NB4 (cell line): ENCODE measurements around the gene ATP2A3.

Experiments
- DNase-seq: peaks from one replicate; pipeline ENCODE4 v3.0.0; 2010; ENCODE audit warnings: low read depth
- H3K4me3 ChIP-seq: one replicate; pipeline ENCODE4 v1.5.1; 2011; ENCODE audit warnings: mild to moderate bottlenecking, low read depth, low read length, moderate library complexity
- CTCF ChIP-seq: IDR thresholded peaks from one replicate; pipeline ENCODE4 v1.5.1; 2012; ENCODE audit warnings: low read depth, low read length
- MAX ChIP-seq: IDR thresholded peaks from 2 replicates; pipeline ENCODE4 v1.6.1; 2011; ENCODE audit warnings: low read depth, low read length
- MYC ChIP-seq: IDR thresholded peaks from 2 replicates; pipeline ENCODE4 v1.6.1; 2011; ENCODE audit warnings: low read depth, low read length
- POLR2A ChIP-seq: IDR thresholded peaks from 2 replicates; pipeline ENCODE4 v1.6.1; 2011; ENCODE audit warnings: mild to moderate bottlenecking; ENCODE audit not compliant: insufficient read length; ENCODE audit errors: extremely low read depth

Gene ATP2A3

DNA sequence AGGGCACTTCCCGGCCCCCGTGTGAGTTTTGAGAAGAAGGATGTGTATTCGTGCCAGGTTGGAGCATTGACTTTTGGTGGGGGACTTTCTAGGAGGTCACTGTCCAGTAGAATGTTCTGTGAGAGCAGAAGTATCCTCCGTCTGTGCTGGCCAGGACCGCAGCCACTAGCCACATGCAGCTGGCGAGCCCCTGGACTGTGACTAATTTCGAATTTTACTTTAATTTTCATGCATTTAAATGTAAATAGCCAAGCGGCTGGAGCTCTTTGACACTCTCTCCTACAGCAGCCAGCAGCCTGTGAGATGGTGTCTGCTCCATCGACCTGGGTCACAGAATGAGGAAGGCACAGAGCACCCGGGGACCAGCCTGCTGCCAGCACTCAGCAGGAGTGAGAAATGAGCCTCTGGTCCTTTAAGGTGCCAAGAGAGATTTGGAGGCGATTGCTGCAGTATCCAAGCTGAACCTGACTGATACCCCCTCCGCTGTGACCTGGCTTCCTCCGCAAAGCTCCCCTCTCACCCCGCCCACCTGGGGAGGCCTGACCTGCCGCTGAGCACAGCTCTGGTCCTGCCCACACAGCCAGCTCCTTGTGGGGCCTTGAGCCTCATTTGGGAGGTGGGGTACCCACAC is 7.8 kb downstream of the ATP2A3 start:
- TF ChIP-seq MYC (no peak), CTCF (no peak), POLR2A (no peak), MAX (no peak)
- no peak overlapping the region for H3K4me3 ChIP-seq
- DNase-seq, result no peak

DNA sequence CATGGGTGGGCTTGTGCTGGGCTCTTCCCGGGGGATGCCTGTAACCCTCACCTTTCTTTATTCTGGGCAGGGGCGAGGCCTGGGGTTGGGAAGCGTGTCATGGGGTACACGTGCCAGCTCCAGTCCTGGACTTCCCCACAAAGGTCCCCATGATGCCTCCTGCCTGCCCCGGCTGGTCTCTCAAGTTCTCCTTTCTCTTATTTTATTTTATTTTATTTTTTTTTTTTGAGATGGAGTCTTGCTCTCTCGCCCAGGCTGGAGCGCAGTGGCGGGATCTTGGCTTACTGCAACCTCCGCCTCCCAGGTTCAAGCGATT is 8.6 kb downstream of the ATP2A3 start:
- no peak for DNase-seq
- H3K4me3 ChIP-seq, result no peak overlapping the region
- TF ChIP-seq MYC, result no peak
- no peak for TF ChIP-seq CTCF
- no peak for TF ChIP-seq MAX
- no peak for TF ChIP-seq POLR2A

DNA sequence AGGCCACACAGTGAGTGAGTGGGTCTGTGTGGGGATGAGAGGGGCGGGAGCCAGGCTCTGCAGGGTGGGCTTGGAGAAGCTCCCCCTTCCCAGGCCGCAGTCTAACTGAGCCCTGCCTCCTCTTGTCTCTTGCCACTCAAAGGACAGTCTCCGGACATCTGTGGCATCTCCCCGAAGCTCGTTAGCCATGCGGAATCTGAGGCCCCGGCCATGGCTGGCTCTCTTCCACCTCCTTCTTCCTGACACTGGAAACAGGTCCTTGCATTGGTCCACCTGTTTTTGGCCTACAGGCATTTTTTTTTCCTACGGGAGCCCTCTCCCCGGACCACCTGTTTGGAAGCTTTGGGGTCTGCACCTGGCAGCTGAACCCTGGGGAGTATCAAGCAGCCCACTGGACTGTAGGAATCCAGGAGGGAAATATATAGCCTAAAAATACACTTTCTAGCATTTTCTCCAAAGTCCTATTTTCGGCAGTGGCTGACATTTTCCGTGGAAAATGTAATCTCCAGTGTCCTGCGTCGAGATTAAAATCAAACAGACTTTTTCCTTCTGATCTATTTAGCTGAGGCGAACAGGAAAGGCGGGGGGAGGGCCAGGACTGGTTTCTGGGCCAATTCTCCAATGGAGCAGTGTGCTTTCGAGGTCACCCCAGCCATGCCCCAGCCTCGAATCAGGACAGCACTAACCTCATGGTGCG is 9.1 kb downstream of the ATP2A3 start:
- no peak overlapping the region for H3K4me3 ChIP-seq
- no peak for DNase-seq
- TF ChIP-seq POLR2A, result no peak

GRCh38 chr17:3954086-3954485 is 10.2 kb downstream of the ATP2A3 start:
- DNase-seq, result no peak
- TF ChIP-seq CTCF (no peak), MYC (no peak), MAX (no peak), POLR2A (no peak)

DNA sequence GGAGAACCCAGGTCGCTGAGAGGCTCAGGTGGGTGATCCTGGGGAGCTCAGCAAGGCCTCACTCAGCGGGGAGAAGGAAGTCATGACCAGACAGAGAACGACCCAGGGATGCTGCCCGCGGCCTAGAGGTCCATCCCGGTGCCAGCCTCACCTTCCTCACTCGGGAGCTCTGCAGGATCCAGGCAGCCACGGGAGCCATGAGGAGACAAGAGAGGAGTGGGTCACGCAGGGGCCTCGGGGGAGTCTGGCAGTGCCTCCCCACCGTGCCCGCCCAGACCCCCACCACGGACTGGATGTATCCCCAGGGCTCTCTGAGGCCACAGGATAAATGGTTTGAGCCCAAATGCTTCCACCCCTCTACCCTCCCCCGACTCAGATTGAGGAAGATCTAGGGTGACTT is 10.7 kb downstream of the ATP2A3 start:
- no peak for TF ChIP-seq MYC
- no peak for TF ChIP-seq CTCF
- TF ChIP-seq MAX, result no peak
- no peak for TF ChIP-seq POLR2A
- no peak for DNase-seq
- H3K4me3 ChIP-seq, result no peak overlapping the region

More at GRCh38 chr17:3954086-3954485, 10.2 kb downstream of the ATP2A3 start:
- H3K4me3 ChIP-seq, result no peak overlapping the region

DNA sequence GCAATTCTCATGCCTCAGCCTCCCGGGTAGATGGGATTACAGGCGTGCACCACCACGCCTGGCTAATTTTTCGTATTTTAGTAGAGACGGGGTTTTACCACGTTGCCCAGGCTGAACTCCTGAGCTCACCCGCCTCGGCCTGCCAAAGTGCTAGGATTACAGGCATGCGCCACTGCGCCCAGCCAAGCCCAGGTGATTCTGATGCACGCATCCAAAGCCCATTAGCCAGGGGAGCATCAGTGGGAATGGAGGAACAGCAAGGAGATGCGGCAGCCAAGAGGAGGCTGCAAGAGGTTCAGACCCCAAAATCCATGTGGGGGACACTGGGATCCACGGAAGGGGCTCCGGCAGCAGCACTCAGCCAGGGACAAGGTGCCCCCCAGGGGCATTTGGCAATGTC is 12.1 kb downstream of the ATP2A3 start:
- no peak for DNase-seq
- TF ChIP-seq MAX, result no peak
- no peak overlapping the region for H3K4me3 ChIP-seq
